GM19043 (cell line): ENCODE data around the gene TBX6.
A peak's percentile ranks its signal among the peaks of the same experiment; 100 is the strongest.
"Not testable (repeated sequence)": the region's sequence is repeated elsewhere in the genome, so short reads cannot be mapped to it uniquely, and the experiment has no call there.

Experiments
- ATAC-seq: cut with Tn5 transposase; IDR thresholded peaks from one replicate; pipeline ENCODE4 v1.9.1; 2021; ENCODE audit warnings: low read depth; ENCODE audit not compliant: unreplicated experiment

TBX6 gene

GRCh38 chr16:30091474-30092372 lies at the start of gene TBX6:
TBX6 (minus strand) TSS chr16:30091924; CDS start chr16:30091193, 731 bp downstream.
- peak; percentile 65 for ATAC-seq

- no peak for ATAC-seq
These were observed 48.1 kb upstream of the TBX6 start for GRCh38 chr16:30139583-30140481.

- no peak for ATAC-seq
These were observed 46.2 kb upstream of the TBX6 start for GRCh38 chr16:30137897-30138296.

GRCh38 chr16:30136971-30137605 lies 45.4 kb upstream of the TBX6 start:
- no peak for ATAC-seq

- ATAC-seq: no peak
These were observed 40.9 kb upstream of the TBX6 start for GRCh38 chr16:30132591-30132990.

GRCh38 chr16:30131869-30132475 lies 40.2 kb upstream of the TBX6 start:
- no peak for ATAC-seq

GRCh38 chr16:30127993-30128392 lies 36.3 kb upstream of the TBX6 start:
- ATAC-seq: no peak

- not testable (repeated sequence) for ATAC-seq
These were observed 34.0 kb upstream of the TBX6 start for GRCh38 chr16:30125690-30126089.

- no peak for ATAC-seq
These were observed 33.3 kb upstream of the TBX6 start for GRCh38 chr16:30124985-30125379.

GRCh38 chr16:30122604-30123160 lies 31.0 kb upstream of the TBX6 start:
- ATAC-seq: no peak

GRCh38 chr16:30121741-30122571 lies 30.2 kb upstream of the TBX6 start:
- ATAC-seq: no peak

- no peak for ATAC-seq
These were observed 28.8 kb upstream of the TBX6 start for GRCh38 chr16:30120340-30121105.

- no peak for ATAC-seq
These were observed 27.7 kb upstream of the TBX6 start for GRCh38 chr16:30119428-30119827.

- ATAC-seq: no peak
These were observed 26.0 kb upstream of the TBX6 start for GRCh38 chr16:30117768-30118167.

GRCh38 chr16:30116291-30117207 lies 24.8 kb upstream of the TBX6 start:
- ATAC-seq: no peak

GRCh38 chr16:30115238-30115637 lies 23.5 kb upstream of the TBX6 start:
- ATAC-seq: no peak

- not testable (repeated sequence) for ATAC-seq
These were observed 23.1 kb upstream of the TBX6 start for GRCh38 chr16:30114833-30115232.

GRCh38 chr16:30114411-30114810 lies 22.7 kb upstream of the TBX6 start:
- ATAC-seq: no peak
